ENCODE measurements around the gene U2AF2. TPM values are rescaled to one million over a fixed set of nuclear protein-coding genes. Genes with fewer than 3 reads are reported as not detected.

Gene U2AF2
- polyA plus RNA-seq, 3 donors, result 5.3 to 166 (median 5.4) TPM

GRCh38 chr19:55690769-55691545, 36.1 kb downstream of the U2AF2 start:
- no peaks in the 10 kb centered on the region for H3K4me1 ChIP-seq (ENCODE audit: control insufficient read depth in 1 of 2, insufficient read depth in 2 of 2, low read length in 2 of 2)
- peaks cover 24% of the 10 kb centered on the region for H3K79me2 ChIP-seq (ENCODE audit: insufficient read depth, low read length)
- no peak overlapping the region for H3K9ac ChIP-seq (ENCODE audit: insufficient read depth, low read length, poor library complexity, severe bottlenecking)
- peak overlapping the region in 2 of 7 donors; percentile 8 to 35 for H3K27ac Mint-ChIP-seq
- peaks cover 92% of the 10 kb centered on the region for H4K20me1 ChIP-seq (ENCODE audit: insufficient read depth, low read length)
- WGBS (ENCODE audit: insufficient coverage), result 98% methylated on average over 25 of the region's 31 CpGs
- H3K27me3 ChIP-seq (ENCODE audit: control insufficient read depth in 2 of 2, insufficient read depth in 2 of 2, low read length in 2 of 2), result no peaks in the 10 kb centered on the region
- H3K4me1 Mint-ChIP-seq, result peaks cover 2% of the 10 kb centered on the region
- H3K36me3 Mint-ChIP-seq, result peaks cover 69 to 95% of the 10 kb centered on the region in 2 donors
- no peak overlapping the region for H2AFZ ChIP-seq (ENCODE audit: insufficient read depth, low read depth, low read length, poor library complexity, severe bottlenecking)
- no peaks in the 10 kb centered on the region for H3K9me3 ChIP-seq (replicated peaks in 1 of 2; ENCODE audit: control insufficient read depth in 1 of 2, insufficient read depth in 1 of 2, low read length in 2 of 2)
- no peak overlapping the region for H3K4me3 ChIP-seq (replicated peaks in 1 of 3; ENCODE audit: low read depth in 2 of 3, low read length in 3 of 3)
- H3K27me3 Mint-ChIP-seq (ENCODE audit: low read depth in 3 of 3), result no peaks in the 10 kb centered on the region
- no peak for DNase-seq
- intact Hi-C loops (cut with micrococcal nuclease), result no loop called here
- no peaks in the 10 kb centered on the region for H3K9me3 Mint-ChIP-seq
- TF ChIP-seq CTCF (IDR thresholded peaks at IDR 0.05), result no peak
- H3K4me3 Mint-ChIP-seq, result no peak overlapping the region
- H3K4me2 ChIP-seq (replicated peaks; ENCODE audit: extremely low read depth, low read length, poor library complexity, severe bottlenecking), result no peak overlapping the region
- H3K27ac ChIP-seq (ENCODE audit: low read depth in 1 of 2, low read length in 2 of 2), result no peak overlapping the region
- peaks cover 93 to 99% of the 10 kb centered on the region in 2 donors for H3K36me3 ChIP-seq (replicated peaks in 1 of 2; ENCODE audit: control insufficient read depth in 1 of 2, insufficient read depth in 2 of 2, low read length in 2 of 2)

- Mint-ChIP-seq H3K4me3 (no peak overlapping the region), H3K27ac (no peak overlapping the region), H3K4me1 (peaks cover 2% of the 10 kb centered on the region), H3K9me3 (no peaks in the 10 kb centered on the region), H3K27me3 (ENCODE audit: low read depth in 3 of 3) (no peaks in the 10 kb centered on the region), H3K36me3 (peaks cover 70 to 95% of the 10 kb centered on the region in 2 donors)
- Histone ChIP-seq H3K27me3 (ENCODE audit: control insufficient read depth in 2 of 2, insufficient read depth in 2 of 2, low read length in 2 of 2) (no peaks in the 10 kb centered on the region), H2AFZ (ENCODE audit: insufficient read depth, low read depth, low read length, poor library complexity, severe bottlenecking) (no peak overlapping the region), H3K4me1 (ENCODE audit: control insufficient read depth in 1 of 2, insufficient read depth in 2 of 2, low read length in 2 of 2) (no peaks in the 10 kb centered on the region), H3K4me2 (replicated peaks; ENCODE audit: extremely low read depth, low read length, poor library complexity, severe bottlenecking) (no peak overlapping the region), H3K36me3 (replicated peaks in 1 of 2; ENCODE audit: control insufficient read depth in 1 of 2, insufficient read depth in 2 of 2, low read length in 2 of 2) (peaks cover 94 to 99% of the 10 kb centered on the region in 2 donors), H3K79me2 (ENCODE audit: insufficient read depth, low read length) (peaks cover 16% of the 10 kb centered on the region), H3K27ac (ENCODE audit: low read depth in 1 of 2, low read length in 2 of 2) (no peak overlapping the region), H4K20me1 (ENCODE audit: insufficient read depth, low read length) (peaks cover 85% of the 10 kb centered on the region), H3K4me3 (replicated peaks in 1 of 3; ENCODE audit: low read depth in 2 of 3, low read length in 3 of 3) (no peak overlapping the region), H3K9ac (ENCODE audit: insufficient read depth, low read length, poor library complexity, severe bottlenecking) (no peak overlapping the region), H3K9me3 (replicated peaks in 1 of 2; ENCODE audit: control insufficient read depth in 1 of 2, insufficient read depth in 1 of 2, low read length in 2 of 2) (no peaks in the 10 kb centered on the region)
- WGBS (ENCODE audit: insufficient coverage), result 96% methylated on average over 23 of the region's 31 CpGs
- DNase-seq, result no peak
- TF ChIP-seq CTCF (IDR thresholded peaks at IDR 0.05), result no peak
- intact Hi-C loops (cut with micrococcal nuclease), result no loop called here
Observed at GRCh38 chr19:55691561-55692481, 37.0 kb downstream of the U2AF2 start.

Measured in CD14-positive monocyte (primary cell).